ENCODE data around the gene PGM5. TPM values are rescaled to one million over a fixed set of nuclear protein-coding genes. Genes with fewer than 3 reads are reported as not detected.

Gene PGM5
- total RNA-seq, 1 experiment from 2014 or later, result 0.13 TPM

DNA sequence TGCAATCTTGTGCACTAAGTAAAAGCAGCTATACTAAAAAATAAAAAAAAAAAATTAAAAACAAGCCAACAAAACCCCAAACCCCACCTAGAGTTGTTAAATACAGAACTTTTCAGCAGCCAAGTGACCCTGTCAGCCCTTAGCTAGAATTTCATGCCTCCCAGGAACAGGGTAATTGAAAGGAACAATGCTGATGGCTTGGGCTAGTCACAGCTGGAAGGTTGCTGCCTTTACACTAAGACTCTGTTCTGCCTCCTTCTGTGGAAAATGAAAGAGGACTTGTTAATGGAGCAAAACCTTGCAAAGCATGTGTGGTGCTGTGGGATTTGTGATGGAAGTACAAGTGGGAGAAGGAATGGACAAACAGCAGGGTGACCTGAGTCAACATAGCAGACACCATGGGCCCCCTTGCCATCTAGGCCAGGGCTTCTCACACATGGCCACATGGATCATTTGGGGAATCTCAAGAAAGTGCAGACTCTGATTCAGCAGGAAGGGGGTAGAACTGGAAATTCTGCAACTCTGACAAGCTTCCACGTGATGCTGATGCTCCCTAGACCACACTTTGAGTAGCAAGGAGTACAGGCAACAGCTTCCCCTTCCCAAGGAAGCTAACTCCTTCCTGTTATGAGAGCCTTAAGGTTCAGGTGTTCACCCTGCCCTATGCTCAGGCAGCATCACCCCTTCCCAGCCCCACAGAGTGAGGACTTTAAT is 199.2 kb downstream of the PGM5 start:
- no peaks in the 10 kb centered on the region for H3K36me3 Mint-ChIP-seq
- CTCF ChIA-PET, result interaction anchor here (0.9 to 2.8 kb wide), 3 partner anchors 12 to 138 kb away, joined by 4 to 16 read pairs (median 6); no protein-coding TSS in a partner anchor
- no peaks in the 10 kb centered on the region for H3K9me3 Mint-ChIP-seq
- peak; percentile 68 for ATAC-seq
- H3K4me3 Mint-ChIP-seq, result no peak overlapping the region
- peaks cover 44% of the 10 kb centered on the region for H3K27me3 Mint-ChIP-seq (ENCODE audit: low read depth)
- H3K27ac Mint-ChIP-seq, result no peak overlapping the region
- POLR2A ChIA-PET, result no interaction called here
- DNase-seq (ENCODE audit: low spot score), result no peak
- TF ChIP-seq, protein P1, sequence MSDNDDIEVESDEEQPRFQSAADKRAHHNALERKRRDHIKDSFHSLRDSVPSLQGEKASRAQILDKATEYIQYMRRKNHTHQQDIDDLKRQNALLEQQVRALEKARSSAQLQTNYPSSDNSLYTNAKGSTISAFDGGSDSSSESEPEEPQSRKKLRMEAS (CRISPR knock-in tag; IDR thresholded peaks at IDR 0.05), result no peak
- TF ChIP-seq KAT7 (CRISPR knock-in tag; IDR thresholded peaks at IDR 0.05; ENCODE audit: borderline replicate concordance) (no peak), GTF2I (CRISPR knock-in tag; conservative IDR thresholded peaks at IDR 0.05) (no peak), JUN (CRISPR knock-in tag; IDR thresholded peaks at IDR 0.05) (no peak), FOXP1 (CRISPR knock-in tag; IDR thresholded peaks at IDR 0.05; ENCODE audit: borderline replicate concordance) (no peak), GRHL2 (CRISPR knock-in tag; IDR thresholded peaks at IDR 0.05; ENCODE audit: insufficient replicate concordance, severe bottlenecking) (no peak), NFATC4 (CRISPR knock-in tag; IDR thresholded peaks at IDR 0.05) (no peak), CREB1 (CRISPR knock-in tag; IDR thresholded peaks at IDR 0.05) (no peak), IRF2 (CRISPR knock-in tag; IDR thresholded peaks at IDR 0.05; ENCODE audit: borderline replicate concordance, low read depth) (no peak), SOX15 (CRISPR knock-in tag; IDR thresholded peaks at IDR 0.05) (no peak)
- TF ChIP-seq, protein P2, sequence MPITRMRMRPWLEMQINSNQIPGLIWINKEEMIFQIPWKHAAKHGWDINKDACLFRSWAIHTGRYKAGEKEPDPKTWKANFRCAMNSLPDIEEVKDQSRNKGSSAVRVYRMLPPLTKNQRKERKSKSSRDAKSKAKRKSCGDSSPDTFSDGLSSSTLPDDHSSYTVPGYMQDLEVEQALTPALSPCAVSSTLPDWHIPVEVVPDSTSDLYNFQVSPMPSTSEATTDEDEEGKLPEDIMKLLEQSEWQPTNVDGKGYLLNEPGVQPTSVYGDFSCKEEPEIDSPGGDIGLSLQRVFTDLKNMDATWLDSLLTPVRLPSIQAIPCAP (CRISPR knock-in tag; IDR thresholded peaks at IDR 0.05), result no peak
- H3K4me1 Mint-ChIP-seq, result peaks cover 11% of the 10 kb centered on the region

DNA sequence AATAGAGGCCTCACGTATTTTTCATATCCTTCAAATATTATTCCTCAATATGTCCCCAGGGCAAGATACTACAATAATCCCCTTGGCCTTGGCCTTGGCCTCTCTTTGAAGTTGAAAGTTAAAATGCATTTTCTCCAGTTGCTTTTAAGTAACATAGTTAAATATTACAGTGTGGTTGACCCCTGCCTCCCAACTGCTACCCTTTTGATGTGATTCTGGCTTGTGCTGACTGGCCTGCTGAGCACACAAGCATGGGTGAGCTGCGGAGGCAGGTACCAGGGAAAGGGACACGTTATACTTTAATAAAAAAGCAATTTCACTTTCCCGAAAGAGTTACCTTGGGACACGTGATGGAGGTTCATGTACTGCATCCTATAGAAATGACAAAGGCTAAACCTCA is 202.1 kb downstream of the PGM5 start:
- Mint-ChIP-seq H3K4me1 (peaks cover 35% of the 10 kb centered on the region), H3K27ac (no peak overlapping the region), H3K4me3 (no peak overlapping the region), H3K9me3 (no peaks in the 10 kb centered on the region), H3K36me3 (no peaks in the 10 kb centered on the region), H3K27me3 (ENCODE audit: low read depth) (peaks cover 54% of the 10 kb centered on the region)
- no peak for DNase-seq (ENCODE audit: low spot score)
- POLR2A ChIA-PET, result interaction anchor here (0.6 kb wide), 1 partner anchor 386 kb away, joined by 3 read pairs; no protein-coding TSS in a partner anchor
- no peak for ATAC-seq
- TF ChIP-seq, protein P3, sequence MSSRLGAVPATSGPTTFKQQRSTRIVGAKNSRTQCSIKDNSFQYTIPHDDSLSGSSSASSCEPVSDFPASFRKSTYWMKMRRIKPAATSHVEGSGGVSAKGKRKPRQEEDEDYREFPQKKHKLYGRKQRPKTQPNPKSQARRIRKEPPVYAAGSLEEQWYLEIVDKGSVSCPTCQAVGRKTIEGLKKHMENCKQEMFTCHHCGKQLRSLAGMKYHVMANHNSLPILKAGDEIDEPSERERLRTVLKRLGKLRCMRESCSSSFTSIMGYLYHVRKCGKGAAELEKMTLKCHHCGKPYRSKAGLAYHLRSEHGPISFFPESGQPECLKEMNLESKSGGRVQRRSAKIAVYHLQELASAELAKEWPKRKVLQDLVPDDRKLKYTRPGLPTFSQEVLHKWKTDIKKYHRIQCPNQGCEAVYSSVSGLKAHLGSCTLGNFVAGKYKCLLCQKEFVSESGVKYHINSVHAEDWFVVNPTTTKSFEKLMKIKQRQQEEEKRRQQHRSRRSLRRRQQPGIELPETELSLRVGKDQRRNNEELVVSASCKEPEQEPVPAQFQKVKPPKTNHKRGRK (CRISPR knock-in tag; IDR thresholded peaks at IDR 0.05; ENCODE audit: borderline replicate concordance), result no peak
- TF ChIP-seq ZNF263 (CRISPR knock-in tag; IDR thresholded peaks at IDR 0.05; ENCODE audit: low read depth), result no peak
- TF ChIP-seq, protein P4, sequence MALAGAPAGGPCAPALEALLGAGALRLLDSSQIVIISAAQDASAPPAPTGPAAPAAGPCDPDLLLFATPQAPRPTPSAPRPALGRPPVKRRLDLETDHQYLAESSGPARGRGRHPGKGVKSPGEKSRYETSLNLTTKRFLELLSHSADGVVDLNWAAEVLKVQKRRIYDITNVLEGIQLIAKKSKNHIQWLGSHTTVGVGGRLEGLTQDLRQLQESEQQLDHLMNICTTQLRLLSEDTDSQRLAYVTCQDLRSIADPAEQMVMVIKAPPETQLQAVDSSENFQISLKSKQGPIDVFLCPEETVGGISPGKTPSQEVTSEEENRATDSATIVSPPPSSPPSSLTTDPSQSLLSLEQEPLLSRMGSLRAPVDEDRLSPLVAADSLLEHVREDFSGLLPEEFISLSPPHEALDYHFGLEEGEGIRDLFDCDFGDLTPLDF (CRISPR knock-in tag; IDR thresholded peaks at IDR 0.05), result no peak
- TF ChIP-seq, protein P5, sequence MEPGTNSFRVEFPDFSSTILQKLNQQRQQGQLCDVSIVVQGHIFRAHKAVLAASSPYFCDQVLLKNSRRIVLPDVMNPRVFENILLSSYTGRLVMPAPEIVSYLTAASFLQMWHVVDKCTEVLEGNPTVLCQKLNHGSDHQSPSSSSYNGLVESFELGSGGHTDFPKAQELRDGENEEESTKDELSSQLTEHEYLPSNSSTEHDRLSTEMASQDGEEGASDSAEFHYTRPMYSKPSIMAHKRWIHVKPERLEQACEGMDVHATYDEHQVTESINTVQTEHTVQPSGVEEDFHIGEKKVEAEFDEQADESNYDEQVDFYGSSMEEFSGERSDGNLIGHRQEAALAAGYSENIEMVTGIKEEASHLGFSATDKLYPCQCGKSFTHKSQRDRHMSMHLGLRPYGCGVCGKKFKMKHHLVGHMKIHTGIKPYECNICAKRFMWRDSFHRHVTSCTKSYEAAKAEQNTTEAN (CRISPR knock-in tag; IDR thresholded peaks at IDR 0.05), result no peak
- no peak for TF ChIP-seq ZNF232 (CRISPR knock-in tag; IDR thresholded peaks at IDR 0.05)
- TF ChIP-seq FOXP1 (CRISPR knock-in tag; IDR thresholded peaks at IDR 0.05; ENCODE audit: borderline replicate concordance), result no peak
- no peak for TF ChIP-seq CREB1 (CRISPR knock-in tag; IDR thresholded peaks at IDR 0.05)
- TF ChIP-seq NFYB (CRISPR knock-in tag; conservative IDR thresholded peaks at IDR 0.05; ENCODE audit: low read depth), result no peak
- TF ChIP-seq, protein P6, sequence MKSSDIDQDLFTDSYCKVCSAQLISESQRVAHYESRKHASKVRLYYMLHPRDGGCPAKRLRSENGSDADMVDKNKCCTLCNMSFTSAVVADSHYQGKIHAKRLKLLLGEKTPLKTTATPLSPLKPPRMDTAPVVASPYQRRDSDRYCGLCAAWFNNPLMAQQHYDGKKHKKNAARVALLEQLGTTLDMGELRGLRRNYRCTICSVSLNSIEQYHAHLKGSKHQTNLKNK (CRISPR knock-in tag; IDR thresholded peaks at IDR 0.05), result no peak
- TF ChIP-seq TEAD4 (CRISPR knock-in tag; IDR thresholded peaks at IDR 0.05), result no peak
- TF ChIP-seq, protein P7, sequence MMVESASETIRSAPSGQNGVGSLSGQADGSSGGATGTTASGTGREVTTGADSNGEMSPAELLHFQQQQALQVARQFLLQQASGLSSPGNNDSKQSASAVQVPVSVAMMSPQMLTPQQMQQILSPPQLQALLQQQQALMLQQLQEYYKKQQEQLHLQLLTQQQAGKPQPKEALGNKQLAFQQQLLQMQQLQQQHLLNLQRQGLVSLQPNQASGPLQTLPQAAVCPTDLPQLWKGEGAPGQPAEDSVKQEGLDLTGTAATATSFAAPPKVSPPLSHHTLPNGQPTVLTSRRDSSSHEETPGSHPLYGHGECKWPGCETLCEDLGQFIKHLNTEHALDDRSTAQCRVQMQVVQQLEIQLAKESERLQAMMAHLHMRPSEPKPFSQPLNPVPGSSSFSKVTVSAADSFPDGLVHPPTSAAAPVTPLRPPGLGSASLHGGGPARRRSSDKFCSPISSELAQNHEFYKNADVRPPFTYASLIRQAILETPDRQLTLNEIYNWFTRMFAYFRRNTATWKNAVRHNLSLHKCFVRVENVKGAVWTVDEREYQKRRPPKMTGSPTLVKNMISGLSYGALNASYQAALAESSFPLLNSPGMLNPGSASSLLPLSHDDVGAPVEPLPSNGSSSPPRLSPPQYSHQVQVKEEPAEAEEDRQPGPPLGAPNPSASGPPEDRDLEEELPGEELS (CRISPR knock-in tag; IDR thresholded peaks at IDR 0.05), result no peak
- no peak for TF ChIP-seq TEAD1 (CRISPR knock-in tag; IDR thresholded peaks at IDR 0.05)
- TF ChIP-seq HMGA2 (CRISPR knock-in tag; IDR thresholded peaks at IDR 0.05), result no peak
- TF ChIP-seq GTF2I (CRISPR knock-in tag; conservative IDR thresholded peaks at IDR 0.05), result no peak
- CTCF ChIA-PET, result interaction anchor here (0.6 to 2.9 kb wide), 4 partner anchors 10 to 452 kb away, joined by 4 to 28 read pairs (median 16); no protein-coding TSS in a partner anchor
